ENCODE measurements around the gene HSPD1. TPM values are rescaled to one million over a fixed set of nuclear protein-coding genes. Genes with fewer than 3 reads are reported as not detected.

HSPD1 gene
- total and polyA plus RNA-seq, 9 of the 15 experiments (the other 6 are each of a cell fraction or from before 2014, with no cell fraction given), result 398 to 1,014 (median 622) TPM

DNA sequence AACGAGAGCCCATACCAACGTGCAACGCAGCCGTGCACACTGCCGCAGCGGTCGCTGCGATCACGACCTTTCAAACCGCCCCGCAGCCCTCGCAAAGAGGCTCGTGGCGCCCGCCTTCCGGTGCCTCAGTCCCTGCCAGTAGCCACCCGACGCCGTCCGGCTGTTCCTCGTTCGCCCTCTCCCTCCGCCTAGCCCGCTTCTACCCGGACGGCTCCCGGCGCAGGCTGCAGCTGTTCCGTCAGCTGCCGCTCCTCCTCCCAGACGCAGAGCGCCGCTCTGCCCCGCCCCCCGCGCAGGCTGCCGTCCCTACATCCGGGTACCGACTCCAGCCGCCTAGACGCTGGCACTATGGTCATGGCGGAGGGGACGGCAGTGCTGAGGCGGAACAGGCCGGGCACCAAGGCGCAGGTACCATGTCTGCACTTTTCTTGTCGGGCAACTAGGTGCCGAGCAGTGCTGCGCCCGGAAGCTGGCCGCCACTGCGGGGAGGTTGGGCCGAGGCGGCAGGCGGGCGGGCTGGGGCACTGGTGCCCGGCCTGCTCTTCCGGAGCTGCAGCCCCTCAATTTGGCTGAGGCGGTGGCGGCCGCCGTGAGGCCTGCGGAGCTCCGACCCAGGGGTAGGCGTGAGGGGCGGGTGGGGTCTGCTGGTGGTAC lies 16.2 kb upstream of the HSPD1 start, which contains the start of gene MOB4 (continued):
- TF ChIP-seq, protein P1, sequence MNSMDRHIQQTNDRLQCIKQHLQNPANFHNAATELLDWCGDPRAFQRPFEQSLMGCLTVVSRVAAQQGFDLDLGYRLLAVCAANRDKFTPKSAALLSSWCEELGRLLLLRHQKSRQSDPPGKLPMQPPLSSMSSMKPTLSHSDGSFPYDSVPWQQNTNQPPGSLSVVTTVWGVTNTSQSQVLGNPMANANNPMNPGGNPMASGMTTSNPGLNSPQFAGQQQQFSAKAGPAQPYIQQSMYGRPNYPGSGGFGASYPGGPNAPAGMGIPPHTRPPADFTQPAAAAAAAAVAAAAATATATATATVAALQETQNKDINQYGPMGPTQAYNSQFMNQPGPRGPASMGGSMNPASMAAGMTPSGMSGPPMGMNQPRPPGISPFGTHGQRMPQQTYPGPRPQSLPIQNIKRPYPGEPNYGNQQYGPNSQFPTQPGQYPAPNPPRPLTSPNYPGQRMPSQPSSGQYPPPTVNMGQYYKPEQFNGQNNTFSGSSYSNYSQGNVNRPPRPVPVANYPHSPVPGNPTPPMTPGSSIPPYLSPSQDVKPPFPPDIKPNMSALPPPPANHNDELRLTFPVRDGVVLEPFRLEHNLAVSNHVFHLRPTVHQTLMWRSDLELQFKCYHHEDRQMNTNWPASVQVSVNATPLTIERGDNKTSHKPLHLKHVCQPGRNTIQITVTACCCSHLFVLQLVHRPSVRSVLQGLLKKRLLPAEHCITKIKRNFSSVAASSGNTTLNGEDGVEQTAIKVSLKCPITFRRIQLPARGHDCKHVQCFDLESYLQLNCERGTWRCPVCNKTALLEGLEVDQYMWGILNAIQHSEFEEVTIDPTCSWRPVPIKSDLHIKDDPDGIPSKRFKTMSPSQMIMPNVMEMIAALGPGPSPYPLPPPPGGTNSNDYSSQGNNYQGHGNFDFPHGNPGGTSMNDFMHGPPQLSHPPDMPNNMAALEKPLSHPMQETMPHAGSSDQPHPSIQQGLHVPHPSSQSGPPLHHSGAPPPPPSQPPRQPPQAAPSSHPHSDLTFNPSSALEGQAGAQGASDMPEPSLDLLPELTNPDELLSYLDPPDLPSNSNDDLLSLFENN (IDR thresholded peaks at IDR 0.05; ENCODE audit: low read depth in 2 of 2, low read length in 2 of 2), result peak in 1 of 2 experiments; percentile 64; a peak in 2 of 4 replicates
- TF ChIP-seq STAG1 (CRISPR knock-in tag; IDR thresholded peaks at IDR 0.05; ENCODE audit: borderline replicate concordance) (no peak), PHB (CRISPR knock-in tag; IDR thresholded peaks at IDR 0.05) (no peak), NR2C1 (IDR thresholded peaks at IDR 0.05) (no peak), NR2C1 (tag; IDR thresholded peaks at IDR 0.05) (no peak), ZEB2 (IDR thresholded peaks at IDR 0.05) (peak; percentile 32; the same call in 1 of the 2 replicates), NCOR1 (IDR thresholded peaks at IDR 0.05) (peak; percentile 52)
- TF ChIP-seq, protein P2, sequence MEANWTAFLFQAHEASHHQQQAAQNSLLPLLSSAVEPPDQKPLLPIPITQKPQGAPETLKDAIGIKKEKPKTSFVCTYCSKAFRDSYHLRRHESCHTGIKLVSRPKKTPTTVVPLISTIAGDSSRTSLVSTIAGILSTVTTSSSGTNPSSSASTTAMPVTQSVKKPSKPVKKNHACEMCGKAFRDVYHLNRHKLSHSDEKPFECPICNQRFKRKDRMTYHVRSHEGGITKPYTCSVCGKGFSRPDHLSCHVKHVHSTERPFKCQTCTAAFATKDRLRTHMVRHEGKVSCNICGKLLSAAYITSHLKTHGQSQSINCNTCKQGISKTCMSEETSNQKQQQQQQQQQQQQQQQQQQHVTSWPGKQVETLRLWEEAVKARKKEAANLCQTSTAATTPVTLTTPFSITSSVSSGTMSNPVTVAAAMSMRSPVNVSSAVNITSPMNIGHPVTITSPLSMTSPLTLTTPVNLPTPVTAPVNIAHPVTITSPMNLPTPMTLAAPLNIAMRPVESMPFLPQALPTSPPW (CRISPR knock-in tag; IDR thresholded peaks at IDR 0.05), result peak; percentile 67
- TF ChIP-seq, protein P3, sequence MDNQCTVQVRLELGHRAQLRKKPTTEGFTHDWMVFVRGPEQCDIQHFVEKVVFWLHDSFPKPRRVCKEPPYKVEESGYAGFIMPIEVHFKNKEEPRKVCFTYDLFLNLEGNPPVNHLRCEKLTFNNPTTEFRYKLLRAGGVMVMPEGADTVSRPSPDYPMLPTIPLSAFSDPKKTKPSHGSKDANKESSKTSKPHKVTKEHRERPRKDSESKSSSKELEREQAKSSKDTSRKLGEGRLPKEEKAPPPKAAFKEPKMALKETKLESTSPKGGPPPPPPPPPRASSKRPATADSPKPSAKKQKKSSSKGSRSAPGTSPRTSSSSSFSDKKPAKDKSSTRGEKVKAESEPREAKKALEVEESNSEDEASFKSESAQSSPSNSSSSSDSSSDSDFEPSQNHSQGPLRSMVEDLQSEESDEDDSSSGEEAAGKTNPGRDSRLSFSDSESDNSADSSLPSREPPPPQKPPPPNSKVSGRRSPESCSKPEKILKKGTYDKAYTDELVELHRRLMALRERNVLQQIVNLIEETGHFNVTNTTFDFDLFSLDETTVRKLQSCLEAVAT (IDR thresholded peaks at IDR 0.05), result 0 out of 4 replicates have a peak, but pooled peaks of 1 of the 2 experiments have one; percentile 60
- TF ChIP-seq, protein P4, sequence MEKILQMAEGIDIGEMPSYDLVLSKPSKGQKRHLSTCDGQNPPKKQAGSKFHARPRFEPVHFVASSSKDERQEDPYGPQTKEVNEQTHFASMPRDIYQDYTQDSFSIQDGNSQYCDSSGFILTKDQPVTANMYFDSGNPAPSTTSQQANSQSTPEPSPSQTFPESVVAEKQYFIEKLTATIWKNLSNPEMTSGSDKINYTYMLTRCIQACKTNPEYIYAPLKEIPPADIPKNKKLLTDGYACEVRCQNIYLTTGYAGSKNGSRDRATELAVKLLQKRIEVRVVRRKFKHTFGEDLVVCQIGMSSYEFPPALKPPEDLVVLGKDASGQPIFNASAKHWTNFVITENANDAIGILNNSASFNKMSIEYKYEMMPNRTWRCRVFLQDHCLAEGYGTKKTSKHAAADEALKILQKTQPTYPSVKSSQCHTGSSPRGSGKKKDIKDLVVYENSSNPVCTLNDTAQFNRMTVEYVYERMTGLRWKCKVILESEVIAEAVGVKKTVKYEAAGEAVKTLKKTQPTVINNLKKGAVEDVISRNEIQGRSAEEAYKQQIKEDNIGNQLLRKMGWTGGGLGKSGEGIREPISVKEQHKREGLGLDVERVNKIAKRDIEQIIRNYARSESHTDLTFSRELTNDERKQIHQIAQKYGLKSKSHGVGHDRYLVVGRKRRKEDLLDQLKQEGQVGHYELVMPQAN (IDR thresholded peaks at IDR 0.05; ENCODE audit: borderline replicate concordance), result no peak; the same call in 1 of the 2 replicates
- TF ChIP-seq, protein P5, sequence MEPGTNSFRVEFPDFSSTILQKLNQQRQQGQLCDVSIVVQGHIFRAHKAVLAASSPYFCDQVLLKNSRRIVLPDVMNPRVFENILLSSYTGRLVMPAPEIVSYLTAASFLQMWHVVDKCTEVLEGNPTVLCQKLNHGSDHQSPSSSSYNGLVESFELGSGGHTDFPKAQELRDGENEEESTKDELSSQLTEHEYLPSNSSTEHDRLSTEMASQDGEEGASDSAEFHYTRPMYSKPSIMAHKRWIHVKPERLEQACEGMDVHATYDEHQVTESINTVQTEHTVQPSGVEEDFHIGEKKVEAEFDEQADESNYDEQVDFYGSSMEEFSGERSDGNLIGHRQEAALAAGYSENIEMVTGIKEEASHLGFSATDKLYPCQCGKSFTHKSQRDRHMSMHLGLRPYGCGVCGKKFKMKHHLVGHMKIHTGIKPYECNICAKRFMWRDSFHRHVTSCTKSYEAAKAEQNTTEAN (CRISPR knock-in tag; IDR thresholded peaks at IDR 0.05), result 0 out of 2 replicates have a peak, but pooled peaks have one; percentile 19
- TF ChIP-seq, protein P6, sequence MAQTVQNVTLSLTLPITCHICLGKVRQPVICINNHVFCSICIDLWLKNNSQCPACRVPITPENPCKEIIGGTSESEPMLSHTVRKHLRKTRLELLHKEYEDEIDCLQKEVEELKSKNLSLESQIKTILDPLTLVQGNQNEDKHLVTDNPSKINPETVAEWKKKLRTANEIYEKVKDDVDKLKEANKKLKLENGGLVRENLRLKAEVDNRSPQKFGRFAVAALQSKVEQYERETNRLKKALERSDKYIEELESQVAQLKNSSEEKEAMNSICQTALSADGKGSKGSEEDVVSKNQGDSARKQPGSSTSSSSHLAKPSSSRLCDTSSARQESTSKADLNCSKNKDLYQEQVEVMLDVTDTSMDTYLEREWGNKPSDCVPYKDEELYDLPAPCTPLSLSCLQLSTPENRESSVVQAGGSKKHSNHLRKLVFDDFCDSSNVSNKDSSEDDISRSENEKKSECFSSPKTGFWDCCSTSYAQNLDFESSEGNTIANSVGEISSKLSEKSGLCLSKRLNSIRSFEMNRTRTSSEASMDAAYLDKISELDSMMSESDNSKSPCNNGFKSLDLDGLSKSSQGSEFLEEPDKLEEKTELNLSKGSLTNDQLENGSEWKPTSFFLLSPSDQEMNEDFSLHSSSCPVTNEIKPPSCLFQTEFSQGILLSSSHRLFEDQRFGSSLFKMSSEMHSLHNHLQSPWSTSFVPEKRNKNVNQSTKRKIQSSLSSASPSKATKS (CRISPR knock-in tag; IDR thresholded peaks at IDR 0.05), result no peak

Data from K562 (cell line).